Osteoblast (primary cell): ENCODE measurements around the gene CLK1. TPM values are rescaled to one million over a fixed set of nuclear protein-coding genes. Genes with fewer than 3 reads are reported as not detected.

Experiments used
- DNase-seq: peaks from one replicate; pipeline ENCODE4 v3.0.0; 2011; ENCODE audit warnings: low spot score, mixed read lengths; ENCODE audit not compliant: insufficient read length; ENCODE audit errors: missing footprints
- H2AFZ ChIP-seq: 2 replicates; pipeline ENCODE4 v1.6.0; 2011; ENCODE audit warnings: mild to moderate bottlenecking, low read length
- H3K27ac ChIP-seq: 2 replicates; pipeline ENCODE4 v1.5.1; 2011; ENCODE audit warnings: mild to moderate bottlenecking, low read depth, low read length, moderate library complexity
- H3K27me3 ChIP-seq: 2 replicates; pipeline ENCODE4 v1.6.0; 2012; ENCODE audit warnings: mild to moderate bottlenecking, control low read depth, inconsistent platforms, low read length, moderate library complexity; ENCODE audit not compliant: insufficient read depth
- H3K36me3 ChIP-seq: 2 replicates; pipeline ENCODE4 v1.5.1; 2011; ENCODE audit warnings: mild to moderate bottlenecking, low read length, control low read depth, moderate library complexity; ENCODE audit not compliant: insufficient read depth
- H3K4me1 ChIP-seq: 2 replicates; pipeline ENCODE4 v1.5.1; 2011; ENCODE audit warnings: mild to moderate bottlenecking, low read length, control low read depth, moderate library complexity; ENCODE audit not compliant: insufficient read depth
- H3K4me2 ChIP-seq: 2 replicates; pipeline ENCODE4 v1.6.0; 2011; ENCODE audit warnings: mild to moderate bottlenecking, low read length; ENCODE audit not compliant: insufficient read depth
- H3K4me3 ChIP-seq: fragments of 200-600 bp; sonication (generic); 3 replicates; pipeline ENCODE4 v1.5.1; 2012; ENCODE audit warnings: mild to moderate bottlenecking, low read length, inconsistent platforms; ENCODE audit not compliant: insufficient read depth
- H3K79me2 ChIP-seq: 2 replicates; pipeline ENCODE4 v1.6.0; 2012; ENCODE audit warnings: mild to moderate bottlenecking, low read length, control low read depth, inconsistent platforms; ENCODE audit not compliant: insufficient read depth
- H3K9me3 ChIP-seq: 2 replicates; pipeline ENCODE4 v1.5.1; 2011; ENCODE audit warnings: low read depth, low read length, control low read depth
- H4K20me1 ChIP-seq: 2 replicates; pipeline ENCODE4 v1.6.0; 2012; ENCODE audit warnings: mild to moderate bottlenecking, low read length, control low read depth; ENCODE audit not compliant: insufficient read depth
- CTCF ChIP-seq: IDR thresholded peaks from 2 replicates; pipeline ENCODE4 v1.5.1; 2011; ENCODE audit warnings: mild to moderate bottlenecking, low read depth, low read length, moderate library complexity; ENCODE audit errors: extremely low read depth
- total RNA-seq: library from RNA; depleted of rRNA; stranded (reverse); fragments of >200 nt; gene quantifications from 2 replicates; pipeline ENCODE4 v1.2.3, GENCODE V29; 2012

CLK1 gene
- total RNA-seq, 1 donor: 73.5 TPM

- Histone ChIP-seq H3K27me3 (no peaks in the 10 kb centered on the region), H3K79me2 (peaks cover 5% of the 10 kb centered on the region), H3K9me3 (no peaks in the 10 kb centered on the region), H4K20me1 (no peaks in the 10 kb centered on the region), H3K4me2 (no peak overlapping the region), H2AFZ (no peak overlapping the region), H3K36me3 (peaks cover 7% of the 10 kb centered on the region), H3K27ac (no peak overlapping the region), H3K4me1 (peaks cover 4% of the 10 kb centered on the region), H3K4me3 (no peak overlapping the region)
- TF ChIP-seq CTCF: no peak
- no peak for DNase-seq
Measured at GRCh38 chr2:200869014-200869413, 4.6 kb upstream of the CLK1 start.

GRCh38 chr2:200863782-200864175, 679 bp downstream of the CLK1 start:
- peak overlapping the region; percentile 91 for H3K4me2 ChIP-seq
- no peaks in the 10 kb centered on the region for H3K9me3 ChIP-seq
- no peaks in the 10 kb centered on the region for H3K27me3 ChIP-seq
- peak overlapping the region; percentile 99 for H3K4me3 ChIP-seq
- H3K79me2 ChIP-seq: peaks cover 57% of the 10 kb centered on the region
- peaks cover 25% of the 10 kb centered on the region for H3K36me3 ChIP-seq
- H3K4me1 ChIP-seq: peaks cover 25% of the 10 kb centered on the region
- H2AFZ ChIP-seq: peak overlapping the region; percentile 84
- TF ChIP-seq CTCF: no peak
- peak overlapping the region; percentile 99 for H3K27ac ChIP-seq
- DNase-seq: no peak
- H4K20me1 ChIP-seq: peaks cover 52% of the 10 kb centered on the region

GRCh38 chr2:200862532-200863000, 1.9 kb downstream of the CLK1 start:
- Histone ChIP-seq H2AFZ (no peak overlapping the region), H3K36me3 (peaks cover 38% of the 10 kb centered on the region), H3K79me2 (peaks cover 69% of the 10 kb centered on the region), H3K4me1 (peaks cover 25% of the 10 kb centered on the region), H3K27me3 (no peaks in the 10 kb centered on the region), H3K27ac (peak overlapping the region; percentile 99), H3K4me3 (peak overlapping the region; percentile 99), H3K9me3 (no peaks in the 10 kb centered on the region), H4K20me1 (peaks cover 64% of the 10 kb centered on the region), H3K4me2 (peak overlapping the region; percentile 91)
- no peak for TF ChIP-seq CTCF
- DNase-seq: no peak

GRCh38 chr2:200861617-200862155, 2.8 kb downstream of the CLK1 start:
- TF ChIP-seq CTCF: no peak
- Histone ChIP-seq H3K79me2 (peaks cover 78% of the 10 kb centered on the region), H3K4me2 (peak overlapping the region; percentile 91), H3K36me3 (peaks cover 46% of the 10 kb centered on the region), H3K27me3 (no peaks in the 10 kb centered on the region), H3K4me1 (peaks cover 25% of the 10 kb centered on the region), H2AFZ (no peak overlapping the region), H3K27ac (peak overlapping the region; percentile 99), H3K4me3 (peak overlapping the region; percentile 99), H3K9me3 (no peaks in the 10 kb centered on the region), H4K20me1 (peaks cover 71% of the 10 kb centered on the region)
- no peak for DNase-seq
